HCT116 (cell line): ENCODE results near the gene CABLES1. TPM values are rescaled to one million over a fixed set of nuclear protein-coding genes. Genes with fewer than 3 reads are reported as not detected.

Experiments
- ATAC-seq: fragments of 200-7000 bp; cut with Tn5 transposase; 2 replicates; pipeline ENCODE4 v1.9.1; 2020; ENCODE audit warnings: mild to moderate bottlenecking, moderate library complexity
- BruUV-seq: library from RNA; stranded (reverse); fragments of 400-500 nt; replicated peaks from 2 replicates; lab custom pipeline; 2021; lab: Mats Ljungman, UMichigan
- CTCF ChIA-PET: fragments of 300-600 bp; sonication (Branson Sonifier 250); formaldehyde crosslinking; loops from one replicate; lab custom pipeline; 2021; ENCODE audit warnings: antibody characterized with exemption; lab: Charles Lee
- POLR2A ChIA-PET: fragments of 300-600, 350-600 bp; sonication (Branson Sonifier 250); formaldehyde crosslinking; loops from one replicate; lab custom pipeline; 2021; ENCODE audit warnings: antibody characterized with exemption; lab: Charles Lee
- RAD21 ChIA-PET, 2 experiments: fragments of 300-600 bp; sonication (Branson Sonifier 250); formaldehyde crosslinking; loops; one replicate each; lab custom pipeline; 2023; ENCODE audit warnings: low total read pairs in 2 of 2; ENCODE audit not compliant: uncharacterized antibody in 2 of 2, unreplicated experiment in 2 of 2, low non-redundant PET in 1 of 2; lab: Charles Lee
- DNase-seq: peaks from one replicate; pipeline ENCODE4 v3.0.0-alpha.2; 2010; ENCODE audit warnings: low read depth, low spot score
- H2AFZ ChIP-seq: fragments of 200-600 bp; shearing (Covaris generic), sonication (generic); 2 replicates; pipeline ENCODE4 v1.6.1; 2017; ENCODE audit warnings: low read depth, mixed run types, mixed read lengths, antibody characterized with exemption, low read length; ENCODE audit not compliant: poor library complexity, severe bottlenecking
- H3K27ac ChIP-seq: 2 replicates; pipeline ENCODE4 v1.5.1; 2012; ENCODE audit warnings: low read depth, low read length
- H3K27me3 ChIP-seq: fragments of 200-600 bp; sonication (generic); 2 replicates; pipeline ENCODE4 v1.6.1; 2016; ENCODE audit warnings: mixed run types, low read length, mixed read lengths; ENCODE audit not compliant: insufficient read depth
- H3K36me3 ChIP-seq, 2 experiments: fragments of 200-500 bp in 1 of 2; fragments of 200-600 bp in 1 of 2; sonication (Bioruptor generic) in 1 of 2; sonication (generic) in 1 of 2; 2 replicates each; pipeline versions ENCODE4 v1.5.1 to v1.6.1; 2014 to 2016; ENCODE audit warnings: low read length in 2 of 2, inconsistent platforms in 1 of 2, mixed read lengths in 1 of 2, mixed run types in 1 of 2; ENCODE audit not compliant: insufficient read depth in 2 of 2, control insufficient read depth in 1 of 2
- H3K4me1 ChIP-seq, 2 experiments: fragments of 200-600 bp in 1 of 2; sonication (generic) in 1 of 2; 2 replicates each; pipeline versions ENCODE4 v1.5.1 to v1.6.1; 2012 to 2017; ENCODE audit warnings: low read length in 2 of 2, inconsistent platforms in 1 of 2, mild to moderate bottlenecking in 1 of 2, mixed read lengths in 1 of 2, mixed run types in 1 of 2, moderate library complexity in 1 of 2; ENCODE audit not compliant: insufficient read depth in 2 of 2, control insufficient read depth in 1 of 2
- H3K4me2 ChIP-seq: fragments of 200-600 bp; sonication (generic); 2 replicates; pipeline ENCODE4 v1.6.1; 2017; ENCODE audit warnings: mixed run types, low read length, mixed read lengths
- H3K4me3 ChIP-seq, 2 experiments: fragments of 200-600 bp in 1 of 2; sonication (generic) in 1 of 2; replicated peaks in 1 of 2; 2 replicates each; pipeline ENCODE4 v1.5.1; 2011 to 2016; ENCODE audit warnings: low read length in 2 of 2, control low read depth in 1 of 2, low read depth in 1 of 2, mild to moderate bottlenecking in 1 of 2, mixed read lengths in 1 of 2, mixed run types in 1 of 2
- H3K79me2 ChIP-seq: fragments of 200-600 bp; sonication (generic); 2 replicates; pipeline ENCODE4 v1.6.1; 2017; ENCODE audit warnings: mild to moderate bottlenecking, mixed run types, low read length, moderate library complexity, mixed read lengths; ENCODE audit not compliant: insufficient read depth
- H3K9ac ChIP-seq: fragments of 200-600 bp; sonication (generic); 2 replicates; pipeline ENCODE4 v1.6.1; 2016; ENCODE audit warnings: low read length, mixed read lengths
- H3K9me2 ChIP-seq: fragments of 200-600 bp; sonication (generic), shearing (Covaris generic); 2 replicates; pipeline ENCODE4 v1.6.1; 2017; ENCODE audit warnings: mixed run types, mild to moderate bottlenecking, moderate library complexity; ENCODE audit not compliant: insufficient read depth
- H3K9me3 ChIP-seq, 2 experiments: fragments of 200-500 bp in 1 of 2; fragments of 200-600 bp in 1 of 2; sonication (Bioruptor generic) in 1 of 2; sonication (generic) in 1 of 2; 2 replicates each; pipeline ENCODE4 v1.6.1; 2014 to 2017; ENCODE audit warnings: low read length in 2 of 2, mixed read lengths in 2 of 2, inconsistent platforms in 1 of 2, low read depth in 1 of 2, mild to moderate bottlenecking in 1 of 2, mixed run types in 1 of 2, moderate library complexity in 1 of 2; ENCODE audit not compliant: control insufficient read depth in 1 of 2, insufficient read depth in 1 of 2
- H4K20me1 ChIP-seq: fragments of 200-600 bp; sonication (generic), shearing (Covaris generic); 2 replicates; pipeline ENCODE4 v1.6.1; 2017; ENCODE audit warnings: mixed run types, mild to moderate bottlenecking, moderate library complexity; ENCODE audit not compliant: insufficient read depth
- CBX3 ChIP-seq: IDR thresholded peaks from 2 replicates; pipeline ENCODE4 v1.6.1; 2012; ENCODE audit warnings: low read depth
- CEBPB ChIP-seq: IDR thresholded peaks from 2 replicates; pipeline ENCODE4 v1.6.1; 2012; ENCODE audit warnings: low read depth
- EZH2 ChIP-seq: fragments of 200-600 bp; sonication (generic); IDR thresholded peaks from 2 replicates; pipeline ENCODE4 v1.6.1; 2017; ENCODE audit warnings: antibody characterized with exemption, mixed run types
- EZH2phosphoT487 ChIP-seq: fragments of 200-600 bp; IDR thresholded peaks from 2 replicates; pipeline ENCODE4 v1.6.1; 2018; ENCODE audit warnings: antibody characterized with exemption, borderline replicate concordance
- FOSL1 ChIP-seq: IDR thresholded peaks from 2 replicates; pipeline ENCODE4 v1.6.1; 2012; ENCODE audit warnings: low read depth
- JUND ChIP-seq: IDR thresholded peaks from 2 replicates; pipeline ENCODE4 v1.6.1; 2012
- POLR2A ChIP-seq: IDR thresholded peaks from 2 replicates; pipeline ENCODE4 v1.7.0; 2011; ENCODE audit warnings: borderline replicate concordance; ENCODE audit not compliant: insufficient read depth, insufficient read length; ENCODE audit errors: extremely low read depth
- POLR2AphosphoS5 ChIP-seq: IDR thresholded peaks from 2 replicates; pipeline ENCODE4 v1.6.1; 2011; ENCODE audit warnings: mild to moderate bottlenecking, low read depth, low read length, moderate library complexity
- RAD21 ChIP-seq: IDR thresholded peaks from 2 replicates; pipeline ENCODE4 v1.6.1; 2012; ENCODE audit warnings: low read depth, mild to moderate bottlenecking
- SIN3A ChIP-seq: IDR thresholded peaks from 2 replicates; pipeline ENCODE4 v1.6.1; 2012; ENCODE audit warnings: low read depth
- SP1 ChIP-seq: IDR thresholded peaks from 2 replicates; pipeline ENCODE4 v1.6.1; 2012; ENCODE audit warnings: low read depth
- SRF ChIP-seq: IDR thresholded peaks from 2 replicates; pipeline ENCODE4 v1.6.1; 2012; ENCODE audit warnings: low read depth
- TCF7L2 ChIP-seq: IDR thresholded peaks from 2 replicates; pipeline ENCODE4 v1.7.0; 2011; ENCODE audit warnings: borderline replicate concordance, inconsistent platforms; ENCODE audit not compliant: insufficient read depth, insufficient read length; ENCODE audit errors: extremely low read depth
- YY1 ChIP-seq: IDR thresholded peaks from 2 replicates; pipeline ENCODE4 v1.6.1; 2011; ENCODE audit warnings: low read length, low read depth, moderate library complexity, mild to moderate bottlenecking; ENCODE audit not compliant: insufficient replicate concordance; ENCODE audit errors: extremely low read depth
- intact Hi-C: fragments of 100-400 bp; cut with micrococcal nuclease; formaldehyde crosslinking; loops from 2 replicates; pipeline ENCODE4 v1.10.0; 2022
- total RNA-seq: library from RNA; stranded (reverse); gene quantifications from one replicate; pipeline ENCODE4 v1.2.1, GENCODE V29; 2021; ENCODE audit not compliant: unreplicated experiment
- TF ChIP-seq, protein P1 (sequence below): IDR thresholded peaks from 2 replicates; pipeline ENCODE4 v1.6.1; 2012
- TF ChIP-seq, protein P2 (sequence below): IDR thresholded peaks from 2 replicates; pipeline ENCODE4 v1.6.1; 2012
- TF ChIP-seq, protein P3 (sequence below): IDR thresholded peaks from 2 replicates; pipeline ENCODE4 v1.6.1; 2011; ENCODE audit warnings: mild to moderate bottlenecking, low read length, moderate library complexity; ENCODE audit not compliant: insufficient replicate concordance; ENCODE audit errors: extremely low read depth
- TF ChIP-seq, protein P4 (sequence below): IDR thresholded peaks from 2 replicates; pipeline ENCODE4 v1.6.1; 2012; ENCODE audit warnings: low read depth
- TF ChIP-seq, protein P5 (sequence below), 3 experiments: fragments of 200-600 bp in 1 of 3; sonication (generic) in 1 of 3; IDR thresholded peaks in 2 of 3; conservative IDR thresholded peaks in 1 of 3; 2 replicates each; pipeline ENCODE4 v1.5.1; 2012 to 2017; ENCODE audit warnings: low read depth in 2 of 3, low read length in 2 of 3, antibody characterized with exemption in 1 of 3, borderline replicate concordance in 1 of 3, control low read depth in 1 of 3, mild to moderate bottlenecking in 1 of 3, mixed read lengths in 1 of 3, mixed run types in 1 of 3, moderate library complexity in 1 of 3; ENCODE audit not compliant: insufficient read depth in 1 of 3

CABLES1 gene
- total RNA-seq, 1 experiment from 2014 or later = 7.7 TPM

DNA sequence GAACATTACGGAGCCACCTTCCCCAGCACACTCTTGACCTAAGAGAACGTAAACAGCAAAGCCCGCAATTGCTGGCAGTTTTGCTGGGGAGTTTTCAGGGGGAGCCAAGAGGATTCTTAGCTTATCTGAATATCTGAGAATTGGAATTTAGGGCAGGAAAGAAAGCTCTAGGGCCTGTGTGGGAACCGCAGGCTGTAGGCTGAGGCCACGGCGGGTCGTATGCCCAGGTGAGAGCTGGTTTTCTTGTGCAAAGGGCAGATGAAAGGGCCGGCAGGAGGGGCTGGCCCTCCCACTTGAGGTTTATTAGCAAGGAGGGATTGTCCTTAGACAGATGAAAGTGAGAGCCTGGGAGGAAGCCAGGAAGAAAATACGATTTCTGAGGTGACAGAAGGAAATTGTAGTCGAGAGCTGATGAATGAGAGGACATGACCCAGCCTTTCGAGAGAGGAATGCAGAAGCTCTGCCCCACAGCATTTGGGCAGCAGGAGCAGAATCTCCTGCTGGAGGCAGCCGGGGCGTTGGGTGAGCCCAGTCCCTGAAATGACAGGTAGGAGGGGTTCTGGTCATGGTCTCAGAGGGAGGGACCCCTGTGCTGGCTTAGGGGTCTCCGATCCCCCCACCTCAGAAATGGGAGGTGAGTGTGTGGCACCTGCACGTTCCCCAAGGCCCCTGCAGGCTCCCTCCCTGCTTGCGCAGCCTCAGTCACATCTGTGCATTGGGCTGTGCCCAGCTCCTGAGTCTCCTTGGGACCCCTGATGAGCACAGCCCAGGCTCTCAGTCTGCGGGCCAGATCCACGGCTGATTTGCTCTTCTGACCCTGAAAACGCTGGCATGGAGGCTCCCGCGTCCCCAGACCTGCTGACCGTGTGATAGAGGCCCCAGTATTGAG, 61.1 kb downstream of the CABLES1 start:
- Histone ChIP-seq H3K4me3 (no peak overlapping the region), H4K20me1 (no peaks in the 10 kb centered on the region), H3K9me3 (no peaks in the 10 kb centered on the region), H3K27me3 (no peaks in the 10 kb centered on the region), H3K9ac (no peak overlapping the region), H2AFZ (no peak overlapping the region), H3K36me3 (no peaks in the 10 kb centered on the region), H3K79me2 (no peaks in the 10 kb centered on the region), H3K4me2 (no peak overlapping the region), H3K4me1 (no peaks in the 10 kb centered on the region), H3K9me2 (no peaks in the 10 kb centered on the region), H3K27ac (no peak overlapping the region)
- RAD21 ChIA-PET = no interaction called here
- BruUV-seq = no TSS peak
- CTCF ChIA-PET = interaction anchor here (2.4 kb wide), 1 partner anchor 11 kb away, joined by 9 read pairs; no protein-coding TSS in a partner anchor
- POLR2A ChIA-PET = no interaction called here
- ATAC-seq (no peak), DNase-seq (no peak)
- intact Hi-C loops = no loop called here
- TF ChIP-seq, protein P1, sequence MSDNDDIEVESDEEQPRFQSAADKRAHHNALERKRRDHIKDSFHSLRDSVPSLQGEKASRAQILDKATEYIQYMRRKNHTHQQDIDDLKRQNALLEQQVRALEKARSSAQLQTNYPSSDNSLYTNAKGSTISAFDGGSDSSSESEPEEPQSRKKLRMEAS = no peak
- TF ChIP-seq JUND (no peak), EZH2 (no peak), SIN3A (no peak), SRF (no peak), SP1 (no peak), YY1 (no peak), POLR2A (no peak), EZH2phosphoT487 (no peak), TCF7L2 (no peak), RAD21 (no peak), CBX3 (no peak), POLR2AphosphoS5 (no peak), CEBPB (no peak), FOSL1 (no peak)
- TF ChIP-seq, protein P2, sequence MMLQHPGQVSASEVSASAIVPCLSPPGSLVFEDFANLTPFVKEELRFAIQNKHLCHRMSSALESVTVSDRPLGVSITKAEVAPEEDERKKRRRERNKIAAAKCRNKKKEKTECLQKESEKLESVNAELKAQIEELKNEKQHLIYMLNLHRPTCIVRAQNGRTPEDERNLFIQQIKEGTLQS = no peak
- TF ChIP-seq, protein P3, sequence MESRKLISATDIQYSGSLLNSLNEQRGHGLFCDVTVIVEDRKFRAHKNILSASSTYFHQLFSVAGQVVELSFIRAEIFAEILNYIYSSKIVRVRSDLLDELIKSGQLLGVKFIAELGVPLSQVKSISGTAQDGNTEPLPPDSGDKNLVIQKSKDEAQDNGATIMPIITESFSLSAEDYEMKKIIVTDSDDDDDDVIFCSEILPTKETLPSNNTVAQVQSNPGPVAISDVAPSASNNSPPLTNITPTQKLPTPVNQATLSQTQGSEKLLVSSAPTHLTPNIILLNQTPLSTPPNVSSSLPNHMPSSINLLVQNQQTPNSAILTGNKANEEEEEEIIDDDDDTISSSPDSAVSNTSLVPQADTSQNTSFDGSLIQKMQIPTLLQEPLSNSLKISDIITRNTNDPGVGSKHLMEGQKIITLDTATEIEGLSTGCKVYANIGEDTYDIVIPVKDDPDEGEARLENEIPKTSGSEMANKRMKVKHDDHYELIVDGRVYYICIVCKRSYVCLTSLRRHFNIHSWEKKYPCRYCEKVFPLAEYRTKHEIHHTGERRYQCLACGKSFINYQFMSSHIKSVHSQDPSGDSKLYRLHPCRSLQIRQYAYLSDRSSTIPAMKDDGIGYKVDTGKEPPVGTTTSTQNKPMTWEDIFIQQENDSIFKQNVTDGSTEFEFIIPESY = no peak
- TF ChIP-seq, protein P4, sequence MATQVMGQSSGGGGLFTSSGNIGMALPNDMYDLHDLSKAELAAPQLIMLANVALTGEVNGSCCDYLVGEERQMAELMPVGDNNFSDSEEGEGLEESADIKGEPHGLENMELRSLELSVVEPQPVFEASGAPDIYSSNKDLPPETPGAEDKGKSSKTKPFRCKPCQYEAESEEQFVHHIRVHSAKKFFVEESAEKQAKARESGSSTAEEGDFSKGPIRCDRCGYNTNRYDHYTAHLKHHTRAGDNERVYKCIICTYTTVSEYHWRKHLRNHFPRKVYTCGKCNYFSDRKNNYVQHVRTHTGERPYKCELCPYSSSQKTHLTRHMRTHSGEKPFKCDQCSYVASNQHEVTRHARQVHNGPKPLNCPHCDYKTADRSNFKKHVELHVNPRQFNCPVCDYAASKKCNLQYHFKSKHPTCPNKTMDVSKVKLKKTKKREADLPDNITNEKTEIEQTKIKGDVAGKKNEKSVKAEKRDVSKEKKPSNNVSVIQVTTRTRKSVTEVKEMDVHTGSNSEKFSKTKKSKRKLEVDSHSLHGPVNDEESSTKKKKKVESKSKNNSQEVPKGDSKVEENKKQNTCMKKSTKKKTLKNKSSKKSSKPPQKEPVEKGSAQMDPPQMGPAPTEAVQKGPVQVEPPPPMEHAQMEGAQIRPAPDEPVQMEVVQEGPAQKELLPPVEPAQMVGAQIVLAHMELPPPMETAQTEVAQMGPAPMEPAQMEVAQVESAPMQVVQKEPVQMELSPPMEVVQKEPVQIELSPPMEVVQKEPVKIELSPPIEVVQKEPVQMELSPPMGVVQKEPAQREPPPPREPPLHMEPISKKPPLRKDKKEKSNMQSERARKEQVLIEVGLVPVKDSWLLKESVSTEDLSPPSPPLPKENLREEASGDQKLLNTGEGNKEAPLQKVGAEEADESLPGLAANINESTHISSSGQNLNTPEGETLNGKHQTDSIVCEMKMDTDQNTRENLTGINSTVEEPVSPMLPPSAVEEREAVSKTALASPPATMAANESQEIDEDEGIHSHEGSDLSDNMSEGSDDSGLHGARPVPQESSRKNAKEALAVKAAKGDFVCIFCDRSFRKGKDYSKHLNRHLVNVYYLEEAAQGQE = no peak
- TF ChIP-seq, protein P5, sequence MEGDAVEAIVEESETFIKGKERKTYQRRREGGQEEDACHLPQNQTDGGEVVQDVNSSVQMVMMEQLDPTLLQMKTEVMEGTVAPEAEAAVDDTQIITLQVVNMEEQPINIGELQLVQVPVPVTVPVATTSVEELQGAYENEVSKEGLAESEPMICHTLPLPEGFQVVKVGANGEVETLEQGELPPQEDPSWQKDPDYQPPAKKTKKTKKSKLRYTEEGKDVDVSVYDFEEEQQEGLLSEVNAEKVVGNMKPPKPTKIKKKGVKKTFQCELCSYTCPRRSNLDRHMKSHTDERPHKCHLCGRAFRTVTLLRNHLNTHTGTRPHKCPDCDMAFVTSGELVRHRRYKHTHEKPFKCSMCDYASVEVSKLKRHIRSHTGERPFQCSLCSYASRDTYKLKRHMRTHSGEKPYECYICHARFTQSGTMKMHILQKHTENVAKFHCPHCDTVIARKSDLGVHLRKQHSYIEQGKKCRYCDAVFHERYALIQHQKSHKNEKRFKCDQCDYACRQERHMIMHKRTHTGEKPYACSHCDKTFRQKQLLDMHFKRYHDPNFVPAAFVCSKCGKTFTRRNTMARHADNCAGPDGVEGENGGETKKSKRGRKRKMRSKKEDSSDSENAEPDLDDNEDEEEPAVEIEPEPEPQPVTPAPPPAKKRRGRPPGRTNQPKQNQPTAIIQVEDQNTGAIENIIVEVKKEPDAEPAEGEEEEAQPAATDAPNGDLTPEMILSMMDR (IDR thresholded peaks at IDR 0.05 in 2 of 3, conservative IDR thresholded peaks at IDR 0.05 in 1 of 3; ENCODE audit: borderline replicate concordance in 1 of 3, insufficient read depth in 1 of 3, low read depth in 2 of 3, low read length in 2 of 3) = no peak
